Esophagus muscularis mucosa (tissue), 4 donors: Measurements from ENCODE around the gene PLCH1. TPM values are rescaled to one million over a fixed set of nuclear protein-coding genes. Genes with fewer than 3 reads are reported as not detected.

ENCODE experiments used
- DNase-seq: peaks from one replicate; pipeline ENCODE4 v3.0.0-alpha.2; 2017; ENCODE audit errors: extremely low spot score
- H3K27ac ChIP-seq, 4 donors: fragments of 200-600 bp; sonication (generic); replicated peaks in 1 of 4; 1 replicate in 3 of 4; 2 replicates in 1 of 4; pipeline ENCODE4 v1.5.1; 2016 to 2019; ENCODE audit warnings: mild to moderate bottlenecking in 1 of 4
- H3K27me3 ChIP-seq, 4 donors: fragments of 200-600 bp; sonication (generic); one replicate each; pipeline versions ENCODE4 v1.5.1 to v1.6.0; 2016 to 2019
- H3K36me3 ChIP-seq, 4 donors: fragments of 200-600 bp; sonication (generic); one replicate each; pipeline ENCODE4 v1.5.1; 2016 to 2019
- H3K4me1 ChIP-seq, 4 donors: fragments of 200-600 bp; sonication (generic); one replicate each; pipeline ENCODE4 v1.5.1; 2016 to 2019
- H3K4me3 ChIP-seq, 4 donors: fragments of 200-600 bp; sonication (generic); 1 replicate in 2 of 4; 2 replicates in 2 of 4; pipeline ENCODE4 v1.5.1; 2016 to 2019; ENCODE audit warnings: mild to moderate bottlenecking in 4 of 4, moderate library complexity in 1 of 4
- H3K9me3 ChIP-seq, 4 donors: fragments of 200-600 bp; sonication (generic); 1 replicate in 3 of 4; 2 replicates in 1 of 4; pipeline ENCODE4 v1.5.1; 2016 to 2019
- CTCF ChIP-seq, 3 experiments: fragments of 200-600 bp in 2 of 3; fragments of 450-650 bp in 1 of 3; sonication (generic) in 2 of 3; IDR thresholded peaks; one replicate each; pipeline ENCODE4 v1.5.1; 2017 to 2019; ENCODE audit warnings: antibody characterized with exemption in 3 of 3, mild to moderate bottlenecking in 2 of 3, moderate library complexity in 1 of 3
- EP300 ChIP-seq: sonication (generic); formaldehyde crosslinking; IDR thresholded peaks from one replicate; pipeline ENCODE4 v1.6.1; 2017; ENCODE audit warnings: antibody characterized with exemption
- POLR2A ChIP-seq: fragments of 450-650 bp; IDR thresholded peaks from one replicate; pipeline ENCODE4 v1.6.1; 2017; ENCODE audit warnings: antibody characterized with exemption, moderate library complexity, mild to moderate bottlenecking, low read depth
- POLR2AphosphoS5 ChIP-seq, 2 donors: sonication (generic); formaldehyde crosslinking; IDR thresholded peaks; one replicate each; pipeline ENCODE4 v1.6.1; 2017; ENCODE audit warnings: antibody characterized with exemption in 2 of 2
- WGBS: methylation state at CpG from one replicate; pipeline ENCODE4 v1.1.5; 2018; 5-methylcytosine and 5-hydroxymethylcytosine counted together
- intact Hi-C: fragments of 100-400 bp; cut with DNase I; formaldehyde crosslinking; loops from one replicate; pipeline ENCODE4 v1.15.1; 2023
- total RNA-seq, 4 donors: library from RNA; depleted of rRNA; stranded (reverse); fragments of >200 nt; gene quantifications; one replicate each; pipeline versions ENCODE4 v1.1.0 to v1.2.1, GENCODE V29; 2016

The PLCH1 gene
- total RNA-seq, 4 donors from 2014 or later, result under 0.01 to 0.52 (median 0.36) TPM

DNA sequence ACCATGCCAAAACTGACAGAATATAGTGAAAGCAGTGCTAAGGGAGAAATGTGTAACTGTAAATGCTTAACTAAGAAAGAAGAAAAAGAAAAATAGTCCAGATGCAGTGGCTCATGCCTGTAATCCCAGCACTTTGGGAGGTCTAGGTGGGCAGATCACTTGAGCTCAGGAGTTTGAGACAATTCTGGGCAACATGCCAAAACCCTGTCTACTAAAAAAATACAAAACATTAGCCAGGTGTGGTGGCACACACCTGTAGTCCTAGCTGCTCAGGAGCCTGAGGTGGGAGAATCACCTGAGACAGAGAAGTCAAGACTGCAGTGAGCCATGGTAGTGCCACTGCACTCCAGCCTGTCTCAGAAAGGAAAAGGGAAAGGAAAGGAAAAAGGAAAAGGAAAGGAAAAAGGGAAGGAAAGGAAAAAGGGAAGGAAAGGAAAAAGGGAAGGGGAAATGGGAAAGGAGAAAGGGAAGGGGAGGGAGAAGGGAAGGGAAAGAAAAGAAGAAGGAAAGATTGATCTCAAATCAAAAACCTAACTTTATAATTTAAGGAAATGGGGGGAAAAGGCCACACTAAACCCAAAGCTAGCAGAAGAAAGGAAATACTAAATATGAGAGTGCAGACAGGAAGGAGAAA, 40.9 kb upstream of the PLCH1 start:
- no peaks in the 10 kb centered on the region for H3K4me1 ChIP-seq
- intact Hi-C loops, result no loop called here
- TF ChIP-seq POLR2AphosphoS5 (IDR thresholded peaks at IDR 0.05) (no peak), POLR2A (no peak), EP300 (no peak), CTCF (IDR thresholded peaks at IDR 0.05) (no peak)
- DNase-seq, result no peak
- H3K36me3 ChIP-seq, result peaks cover 8 to 27% (median 15%) of the 10 kb centered on the region in 4 donors
- H3K27ac ChIP-seq, result no peak overlapping the region
- H3K9me3 ChIP-seq, result peaks cover 0 to 13% (median 10%) of the 10 kb centered on the region in 4 donors
- H3K27me3 ChIP-seq, result no peaks in the 10 kb centered on the region
- H3K4me3 ChIP-seq, result no peak overlapping the region

DNA sequence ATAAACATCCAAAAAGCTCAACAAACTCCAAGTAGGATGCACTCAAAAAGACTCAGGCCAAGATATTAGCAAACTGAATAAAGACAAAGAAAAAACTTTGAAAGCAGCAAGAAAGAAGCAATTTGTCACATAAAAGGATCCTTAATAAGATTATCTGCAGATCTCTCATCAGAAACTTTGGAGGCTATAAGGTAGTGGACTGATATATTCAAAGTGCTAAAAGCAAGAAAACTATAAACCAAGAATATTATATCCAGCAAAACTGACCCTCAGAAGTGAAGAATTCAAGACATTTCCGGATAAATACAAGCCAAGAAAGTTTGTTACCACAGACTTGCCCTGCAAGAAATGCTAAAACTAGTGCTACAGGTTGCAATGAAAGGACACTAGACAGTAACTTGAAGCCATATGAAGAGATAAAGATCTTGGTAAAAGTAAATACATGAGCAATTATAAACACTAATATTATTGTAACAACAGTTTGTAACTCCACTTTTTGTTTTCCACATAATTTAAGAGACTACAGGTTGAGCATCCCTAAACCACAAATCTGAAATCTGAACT, 37.6 kb upstream of the PLCH1 start:
- no peaks in the 10 kb centered on the region for H3K4me1 ChIP-seq
- H3K4me3 ChIP-seq, result no peak overlapping the region
- H3K27ac ChIP-seq, result no peak overlapping the region
- 96% methylated on average over 1 of the region's 1 CpG for WGBS
- H3K27me3 ChIP-seq, result no peaks in the 10 kb centered on the region
- peaks cover 0 to 13% (median 10%) of the 10 kb centered on the region in 4 donors for H3K9me3 ChIP-seq
- TF ChIP-seq CTCF (IDR thresholded peaks at IDR 0.05) (no peak), POLR2AphosphoS5 (IDR thresholded peaks at IDR 0.05) (no peak), EP300 (no peak), POLR2A (no peak)
- DNase-seq, result no peak
- peaks cover 8 to 34% (median 15%) of the 10 kb centered on the region in 4 donors for H3K36me3 ChIP-seq
- intact Hi-C loops, result no loop called here

GRCh38 chr3:155780291-155780690, 35.4 kb upstream of the PLCH1 start:
- H3K27ac ChIP-seq, result no peak overlapping the region
- no peak overlapping the region for H3K4me3 ChIP-seq
- H3K9me3 ChIP-seq, result peaks cover 0 to 13% (median 10%) of the 10 kb centered on the region in 4 donors
- no peak for DNase-seq
- no peaks in the 10 kb centered on the region for H3K4me1 ChIP-seq
- H3K27me3 ChIP-seq, result no peaks in the 10 kb centered on the region
- intact Hi-C loops, result no loop called here
- TF ChIP-seq CTCF (IDR thresholded peaks at IDR 0.05), result no peak
- TF ChIP-seq POLR2A, result no peak
- no peak for TF ChIP-seq POLR2AphosphoS5 (IDR thresholded peaks at IDR 0.05)
- no peak for TF ChIP-seq EP300
- peaks cover 8 to 38% (median 16%) of the 10 kb centered on the region in 4 donors for H3K36me3 ChIP-seq

DNA sequence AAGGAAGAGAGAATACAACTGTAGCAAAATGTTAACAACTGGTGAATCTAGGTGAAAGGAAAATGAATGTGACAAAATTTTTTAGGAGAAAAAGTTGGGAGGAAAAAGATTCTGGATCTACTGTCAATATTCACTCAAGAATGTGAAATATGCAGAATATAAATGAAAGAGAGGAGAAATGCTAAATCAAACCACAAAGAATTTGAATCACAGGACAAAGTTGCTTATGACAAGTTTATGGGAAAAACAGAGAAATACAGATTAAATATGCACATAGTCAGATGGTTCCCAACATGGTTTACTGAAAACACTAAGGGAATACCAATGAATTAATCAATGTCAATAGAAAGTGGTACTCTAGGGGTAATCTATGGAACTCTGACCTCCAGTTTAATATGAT, 33.6 kb upstream of the PLCH1 start:
- Histone ChIP-seq H3K9me3 (peaks cover 0 to 13% (median 10%) of the 10 kb centered on the region in 4 donors), H3K27ac (no peak overlapping the region), H3K36me3 (peaks cover 8 to 31% (median 16%) of the 10 kb centered on the region in 4 donors), H3K27me3 (no peaks in the 10 kb centered on the region), H3K4me3 (no peak overlapping the region), H3K4me1 (peaks cover 0 to 4% (median 3%) of the 10 kb centered on the region in 4 donors)
- TF ChIP-seq EP300 (no peak), CTCF (IDR thresholded peaks at IDR 0.05) (no peak), POLR2AphosphoS5 (IDR thresholded peaks at IDR 0.05) (no peak), POLR2A (no peak)
- intact Hi-C loops, result no loop called here
- DNase-seq, result no peak
